Measurements from ENCODE around the gene ARL3. TPM values are rescaled to one million over a fixed set of nuclear protein-coding genes. Genes with fewer than 3 reads are reported as not detected.

Gene ARL3
- total RNA-seq, 1 donor from 2014 or later = 7.3 TPM

GRCh38 chr10:102673819-102674511, 40.2 kb downstream of the ARL3 start:
- Histone ChIP-seq H3K9me3 (no peaks in the 10 kb centered on the region), H3K36me3 (no peaks in the 10 kb centered on the region), H3K27me3 (ENCODE audit: low read depth) (no peaks in the 10 kb centered on the region), H3K27ac (peak overlapping the region; percentile 82), H3K4me3 (peak overlapping the region; percentile 34), H3K4me1 (peaks cover 85% of the 10 kb centered on the region)
- DNase-seq = peak; percentile 73
- no peak for TF ChIP-seq CTCF (IDR thresholded peaks at IDR 0.05)
- intact Hi-C loops (cut with DNase I) = no loop called here
- peak; percentile 66 to 78 for ATAC-seq

DNA sequence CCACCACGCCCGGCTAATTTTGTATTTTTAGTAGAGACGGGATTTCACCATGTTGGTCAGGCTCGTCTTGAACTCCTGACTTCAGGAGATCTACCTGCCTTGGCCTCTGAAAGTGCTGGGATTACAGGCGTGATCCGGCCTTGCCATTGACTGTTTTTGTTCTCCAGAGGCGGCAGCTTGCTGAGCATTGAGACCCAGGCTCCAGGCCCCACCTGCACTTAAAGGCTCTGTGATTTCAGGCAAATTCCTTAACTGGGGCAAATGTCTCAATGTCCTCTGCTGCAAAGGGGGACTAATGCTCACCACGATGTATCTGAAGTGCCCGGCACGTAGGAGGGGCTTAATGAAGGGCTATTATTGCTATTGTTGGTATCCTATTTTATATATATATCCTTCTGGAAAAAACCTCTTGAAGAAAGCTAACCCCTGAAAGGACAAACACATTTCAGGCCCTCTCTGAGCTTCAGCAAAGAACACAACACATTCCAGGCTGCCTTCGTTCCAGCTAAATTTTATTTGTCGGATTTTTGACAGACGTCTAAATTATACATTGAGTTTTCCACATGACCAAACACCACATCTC, 40.9 kb downstream of the ARL3 start:
- Histone ChIP-seq H3K27me3 (ENCODE audit: low read depth) (no peaks in the 10 kb centered on the region), H3K27ac (peak overlapping the region; percentile 82), H3K4me3 (no peak overlapping the region), H3K9me3 (no peaks in the 10 kb centered on the region), H3K36me3 (no peaks in the 10 kb centered on the region), H3K4me1 (peaks cover 83% of the 10 kb centered on the region)
- DNase-seq (no peak), ATAC-seq (no peak)
- intact Hi-C loops (cut with DNase I) = no loop called here
- TF ChIP-seq CTCF (IDR thresholded peaks at IDR 0.05) = no peak

GRCh38 chr10:102670871-102671434, 43.2 kb downstream of the ARL3 start:
- Histone ChIP-seq H3K4me3 (no peak overlapping the region), H3K27me3 (ENCODE audit: low read depth) (no peaks in the 10 kb centered on the region), H3K9me3 (no peaks in the 10 kb centered on the region), H3K36me3 (no peaks in the 10 kb centered on the region), H3K27ac (no peak overlapping the region), H3K4me1 (peaks cover 60% of the 10 kb centered on the region)
- DNase-seq (no peak), ATAC-seq (no peak)
- intact Hi-C loops (cut with DNase I) = no loop called here
- no peak for TF ChIP-seq CTCF (IDR thresholded peaks at IDR 0.05)

DNA sequence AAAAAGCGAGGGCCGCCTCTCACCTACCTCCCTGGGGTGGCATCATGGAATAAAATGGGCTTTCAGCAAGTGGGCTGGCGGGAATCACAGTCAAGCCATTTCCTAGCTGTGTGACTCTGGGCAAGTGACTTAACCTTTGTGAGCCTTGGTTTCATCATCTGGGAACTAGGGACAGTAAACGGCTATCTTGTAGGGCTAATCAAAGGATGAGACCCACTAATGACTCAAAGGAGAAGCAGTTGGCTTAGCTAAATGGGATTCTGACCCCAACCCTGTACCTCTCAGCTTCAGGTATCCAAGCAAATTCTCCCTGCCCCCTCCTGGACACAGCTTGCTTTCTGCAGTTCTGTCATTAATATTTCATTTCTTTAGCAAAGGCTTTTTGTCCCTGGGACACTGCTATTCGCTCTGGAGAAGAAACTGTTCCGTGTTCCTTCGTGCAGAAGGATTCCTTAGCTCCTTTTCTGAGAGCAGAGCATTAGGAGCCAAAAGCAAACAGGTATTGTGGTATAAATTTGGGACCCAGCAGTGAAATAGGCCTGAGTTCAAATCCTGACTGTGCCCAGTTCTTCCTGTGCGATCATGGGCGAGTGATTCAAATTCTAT, 44.0 kb downstream of the ARL3 start:
- H3K9me3 ChIP-seq = no peaks in the 10 kb centered on the region
- H3K27me3 ChIP-seq (ENCODE audit: low read depth) = no peaks in the 10 kb centered on the region
- ATAC-seq (no peak), DNase-seq (no peak)
- H3K27ac ChIP-seq = peak overlapping the region; percentile 84
- no peak for TF ChIP-seq CTCF (IDR thresholded peaks at IDR 0.05)
- no peak overlapping the region for H3K4me3 ChIP-seq
- intact Hi-C loops (cut with DNase I) = no loop called here
- H3K36me3 ChIP-seq = no peaks in the 10 kb centered on the region
- peaks cover 52% of the 10 kb centered on the region for H3K4me1 ChIP-seq

DNA sequence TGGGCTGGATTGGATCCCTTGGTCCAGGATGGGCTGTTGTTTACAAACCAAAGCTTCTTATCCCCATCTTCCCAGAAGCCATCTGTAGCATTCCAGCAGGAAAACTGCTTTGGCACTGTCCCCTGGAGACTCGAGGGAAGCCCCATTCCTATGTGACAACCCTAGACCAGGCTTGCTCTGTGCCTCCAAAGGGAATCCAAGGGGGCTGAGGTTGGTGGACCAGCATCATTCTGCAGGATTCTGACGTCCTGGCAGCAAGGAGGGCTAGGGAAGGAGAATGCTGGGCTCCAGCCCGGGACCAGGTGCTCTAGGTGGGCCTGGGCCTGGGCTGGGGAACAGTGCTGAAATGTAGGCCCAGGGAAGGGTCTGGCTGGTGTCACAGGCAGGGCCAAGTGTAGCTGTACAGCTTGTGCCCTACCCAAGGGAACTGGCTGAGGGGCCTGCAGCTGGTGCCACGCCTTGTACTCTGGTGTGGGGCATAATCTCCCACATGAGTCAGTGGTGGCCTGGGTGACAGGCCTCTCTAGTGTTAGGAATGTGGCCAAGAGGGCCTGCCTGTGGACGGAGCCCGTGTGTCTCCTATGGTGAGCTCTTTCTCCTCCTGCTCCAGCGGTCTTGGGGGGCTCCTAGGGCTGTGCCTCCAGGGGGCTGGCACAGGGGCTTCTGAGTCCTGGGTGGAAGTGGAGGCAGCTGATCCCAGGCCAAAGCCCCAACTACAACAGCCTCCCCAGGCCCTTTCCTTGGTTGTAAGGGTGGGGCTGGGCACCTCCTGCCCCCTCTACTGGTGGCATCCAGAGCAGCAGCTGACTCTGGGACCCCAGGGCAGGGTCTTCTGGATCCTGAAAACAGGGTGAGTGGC, 44.8 kb downstream of the ARL3 start:
- ATAC-seq (peak; percentile 92), DNase-seq (peak; percentile 83)
- peak overlapping the region; percentile 84 for H3K27ac ChIP-seq

More for the DNA sequence above, 44.8 kb downstream of the ARL3 start:
- H3K4me1 ChIP-seq = peaks cover 45% of the 10 kb centered on the region
- TF ChIP-seq CTCF (IDR thresholded peaks at IDR 0.05) = peak; percentile 61
- intact Hi-C loops (cut with DNase I) = no loop called here
- no peaks in the 10 kb centered on the region for H3K9me3 ChIP-seq
- H3K36me3 ChIP-seq = no peaks in the 10 kb centered on the region
- H3K4me3 ChIP-seq = no peak overlapping the region
- H3K27me3 ChIP-seq (ENCODE audit: low read depth) = no peaks in the 10 kb centered on the region
